Osteoblast (primary cell): Measurements from ENCODE around the gene TOP3B. TPM values are rescaled to one million over a fixed set of nuclear protein-coding genes. Genes with fewer than 3 reads are reported as not detected.

Experiments used
- DNase-seq: peaks from one replicate; pipeline ENCODE4 v3.0.0; 2011; ENCODE audit warnings: low spot score, mixed read lengths; ENCODE audit not compliant: insufficient read length; ENCODE audit errors: missing footprints
- H2AFZ ChIP-seq: 2 replicates; pipeline ENCODE4 v1.6.0; 2011; ENCODE audit warnings: mild to moderate bottlenecking, low read length
- H3K27ac ChIP-seq: 2 replicates; pipeline ENCODE4 v1.5.1; 2011; ENCODE audit warnings: mild to moderate bottlenecking, low read depth, low read length, moderate library complexity
- H3K27me3 ChIP-seq: 2 replicates; pipeline ENCODE4 v1.6.0; 2012; ENCODE audit warnings: mild to moderate bottlenecking, control low read depth, inconsistent platforms, low read length, moderate library complexity; ENCODE audit not compliant: insufficient read depth
- H3K36me3 ChIP-seq: 2 replicates; pipeline ENCODE4 v1.5.1; 2011; ENCODE audit warnings: mild to moderate bottlenecking, low read length, control low read depth, moderate library complexity; ENCODE audit not compliant: insufficient read depth
- H3K4me1 ChIP-seq: 2 replicates; pipeline ENCODE4 v1.5.1; 2011; ENCODE audit warnings: mild to moderate bottlenecking, low read length, control low read depth, moderate library complexity; ENCODE audit not compliant: insufficient read depth
- H3K4me2 ChIP-seq: 2 replicates; pipeline ENCODE4 v1.6.0; 2011; ENCODE audit warnings: mild to moderate bottlenecking, low read length; ENCODE audit not compliant: insufficient read depth
- H3K4me3 ChIP-seq: fragments of 200-600 bp; sonication (generic); 3 replicates; pipeline ENCODE4 v1.5.1; 2012; ENCODE audit warnings: mild to moderate bottlenecking, low read length, inconsistent platforms; ENCODE audit not compliant: insufficient read depth
- H3K79me2 ChIP-seq: 2 replicates; pipeline ENCODE4 v1.6.0; 2012; ENCODE audit warnings: mild to moderate bottlenecking, low read length, control low read depth, inconsistent platforms; ENCODE audit not compliant: insufficient read depth
- H3K9me3 ChIP-seq: 2 replicates; pipeline ENCODE4 v1.5.1; 2011; ENCODE audit warnings: low read depth, low read length, control low read depth
- H4K20me1 ChIP-seq: 2 replicates; pipeline ENCODE4 v1.6.0; 2012; ENCODE audit warnings: mild to moderate bottlenecking, low read length, control low read depth; ENCODE audit not compliant: insufficient read depth
- CTCF ChIP-seq: IDR thresholded peaks from 2 replicates; pipeline ENCODE4 v1.5.1; 2011; ENCODE audit warnings: mild to moderate bottlenecking, low read depth, low read length, moderate library complexity; ENCODE audit errors: extremely low read depth
- total RNA-seq: library from RNA; depleted of rRNA; stranded (reverse); fragments of >200 nt; gene quantifications from 2 replicates; pipeline ENCODE4 v1.2.3, GENCODE V29; 2012

Gene TOP3B
- total RNA-seq, 1 donor = 27.9 TPM

GRCh38 chr22:21939461-21939913 lies 43.1 kb downstream of the TOP3B start:
- Histone ChIP-seq H3K9me3 (no peaks in the 10 kb centered on the region), H3K27me3 (no peaks in the 10 kb centered on the region), H3K4me3 (no peak overlapping the region), H3K36me3 (peaks cover 41% of the 10 kb centered on the region), H3K79me2 (peaks cover 53% of the 10 kb centered on the region), H4K20me1 (no peaks in the 10 kb centered on the region), H3K4me1 (peaks cover 33% of the 10 kb centered on the region), H3K4me2 (no peak overlapping the region), H2AFZ (no peak overlapping the region), H3K27ac (peak overlapping the region; percentile 92)
- DNase-seq = peak; percentile 22
- no peak for TF ChIP-seq CTCF

GRCh38 chr22:21938906-21939305 lies 43.7 kb downstream of the TOP3B start:
- Histone ChIP-seq H3K27ac (peak overlapping the region; percentile 92), H3K27me3 (no peaks in the 10 kb centered on the region), H4K20me1 (no peaks in the 10 kb centered on the region), H3K4me2 (peak overlapping the region; percentile 92), H3K36me3 (peaks cover 40% of the 10 kb centered on the region), H3K79me2 (peaks cover 52% of the 10 kb centered on the region), H2AFZ (no peak overlapping the region), H3K4me1 (peaks cover 33% of the 10 kb centered on the region), H3K9me3 (no peaks in the 10 kb centered on the region), H3K4me3 (peak overlapping the region; percentile 83)
- TF ChIP-seq CTCF = no peak
- DNase-seq = peak; percentile 1

GRCh38 chr22:21938071-21938822 lies 44.3 kb downstream of the TOP3B start:
- peak; percentile 91 for DNase-seq
- peaks cover 33% of the 10 kb centered on the region for H3K4me1 ChIP-seq
- peak overlapping the region; percentile 83 for H3K4me3 ChIP-seq
- H3K9me3 ChIP-seq = no peaks in the 10 kb centered on the region
- H3K27ac ChIP-seq = peak overlapping the region; percentile 92
- TF ChIP-seq CTCF = peak; percentile 95
- H3K36me3 ChIP-seq = peaks cover 43% of the 10 kb centered on the region
- no peaks in the 10 kb centered on the region for H3K27me3 ChIP-seq
- no peaks in the 10 kb centered on the region for H4K20me1 ChIP-seq
- H3K79me2 ChIP-seq = peaks cover 54% of the 10 kb centered on the region
- H3K4me2 ChIP-seq = peak overlapping the region; percentile 92
- H2AFZ ChIP-seq = peak overlapping the region; percentile 91

- Histone ChIP-seq H3K27ac (peak overlapping the region; percentile 92), H3K27me3 (no peaks in the 10 kb centered on the region), H3K4me2 (peak overlapping the region; percentile 92), H3K4me1 (peaks cover 29% of the 10 kb centered on the region), H4K20me1 (no peaks in the 10 kb centered on the region), H3K4me3 (peak overlapping the region; percentile 83), H3K36me3 (peaks cover 48% of the 10 kb centered on the region), H3K9me3 (no peaks in the 10 kb centered on the region), H3K79me2 (peaks cover 56% of the 10 kb centered on the region), H2AFZ (peak overlapping the region; percentile 91)
- DNase-seq = peak; percentile 97
- no peak for TF ChIP-seq CTCF
These were observed 44.8 kb downstream of the TOP3B start for GRCh38 chr22:21937821-21938070.
